Transverse colon (tissue), 4 donors: ENCODE data around the gene GABRB3. TPM values are rescaled to one million over a fixed set of nuclear protein-coding genes. Genes with fewer than 3 reads are reported as not detected.

Experiments
- DNase-seq: peaks from one replicate; pipeline ENCODE4 v3.0.0-alpha.2; 2019
- H3K27ac ChIP-seq, 4 donors: fragments of 200-600 bp; sonication (generic); 2 replicates each; pipeline ENCODE4 v1.5.1; 2016 to 2018; ENCODE audit warnings: inconsistent platforms in 4 of 4
- H3K27me3 ChIP-seq: fragments of 200-600 bp; sonication (generic); 2 replicates; pipeline ENCODE4 v1.5.1; 2017; ENCODE audit warnings: inconsistent platforms
- H3K36me3 ChIP-seq, 4 donors: fragments of 200-600 bp; sonication (generic); 2 replicates each; pipeline ENCODE4 v1.5.1; 2017 to 2019; ENCODE audit warnings: inconsistent platforms in 4 of 4
- H3K4me1 ChIP-seq, 4 donors: fragments of 200-600 bp; sonication (generic); 2 replicates each; pipeline ENCODE4 v1.5.1; 2017 to 2020; ENCODE audit warnings: inconsistent platforms in 4 of 4
- H3K4me3 ChIP-seq, 4 donors: fragments of 200-600 bp; sonication (generic); 1 replicate in 1 of 4; 2 replicates in 3 of 4; pipeline versions ENCODE4 v1.5.1 to v1.6.1; 2017 to 2019; ENCODE audit warnings: inconsistent platforms in 4 of 4
- H3K9me3 ChIP-seq, 2 donors: fragments of 200-600 bp; sonication (generic); 2 replicates each; pipeline ENCODE4 v1.5.1; 2017 to 2019; ENCODE audit warnings: inconsistent platforms in 2 of 2
- CTCF ChIP-seq, 5 experiments: fragments of 200-600 bp in 3 of 5; fragments of 450-650 bp in 2 of 5; sonication (generic) in 3 of 5; IDR thresholded peaks; 1 replicate in 2 of 5; 2 replicates in 3 of 5; pipeline ENCODE4 v1.5.1; 2016 to 2017; ENCODE audit warnings: antibody characterized with exemption in 5 of 5, inconsistent platforms in 3 of 5, mild to moderate bottlenecking in 2 of 5, moderate library complexity in 1 of 5
- EP300 ChIP-seq: sonication (generic); formaldehyde crosslinking; IDR thresholded peaks from one replicate; pipeline ENCODE4 v1.6.1; 2017; ENCODE audit warnings: antibody characterized with exemption, low read depth
- POLR2A ChIP-seq: fragments of 450-650 bp; IDR thresholded peaks from one replicate; pipeline ENCODE4 v1.6.1; 2016; ENCODE audit warnings: antibody characterized with exemption, mild to moderate bottlenecking, moderate library complexity
- POLR2AphosphoS5 ChIP-seq, 3 donors: sonication (generic); formaldehyde crosslinking; IDR thresholded peaks; one replicate each; pipeline ENCODE4 v1.6.1; 2016; ENCODE audit warnings: antibody characterized with exemption in 3 of 3
- WGBS, 2 donors: methylation state at CpG; one replicate each; pipeline ENCODE4 v1.1.5; 2018; ENCODE audit warnings: low coverage in 1 of 2; 5-methylcytosine and 5-hydroxymethylcytosine counted together
- in situ Hi-C, 4 donors: fragments of 200-750 bp; cut with MboI; loops; one replicate each; pipeline versions ENCODE4 v1.15.0 to v1.15.1; 2017; ENCODE audit warnings: low sequenced_read_pairs in 3 of 4, low pct_ligation_motif_present in 1 of 4, low pct_unique_long_range_greater_than_20kb in 1 of 4
- intact Hi-C: fragments of 100-400 bp; cut with DNase I; formaldehyde crosslinking; loops from one replicate; pipeline ENCODE4 v1.15.1; 2023; ENCODE audit warnings: low total_unique reads
- total RNA-seq, 4 donors: library from RNA; depleted of rRNA; stranded (reverse); fragments of >200 nt; gene quantifications; one replicate each; pipeline ENCODE4 v1.1.0, GENCODE V29; 2016

Gene GABRB3
- total RNA-seq, 4 donors from 2014 or later: 0.20 to 3.8 (median 1.2) TPM

- intact Hi-C loops (no loop called here), in situ Hi-C loops (no loop called here)
- no peak overlapping the region for H3K4me3 ChIP-seq
- 49 to 65% methylated on average over 7 to 11 of the region's 11 CpGs for WGBS, 2 donors
- H3K4me1 ChIP-seq: no peaks in the 10 kb centered on the region
- no peak overlapping the region for H3K27ac ChIP-seq
- H3K27me3 ChIP-seq: no peaks in the 10 kb centered on the region
- TF ChIP-seq CTCF (IDR thresholded peaks at IDR 0.05) (no peak), POLR2AphosphoS5 (IDR thresholded peaks at IDR 0.05) (no peak), POLR2A (no peak), EP300 (no peak)
- no peak for DNase-seq
- H3K9me3 ChIP-seq: peaks cover 5 to 12% of the 10 kb centered on the region in 2 donors
- H3K36me3 ChIP-seq: no peaks in the 10 kb centered on the region
These were observed 36.2 kb downstream of the GABRB3 start for GRCh38 chr15:26736502-26737248.

- peaks cover 5 to 12% of the 10 kb centered on the region in 2 donors for H3K9me3 ChIP-seq
- no peaks in the 10 kb centered on the region for H3K4me1 ChIP-seq
- H3K27ac ChIP-seq: no peak overlapping the region
- TF ChIP-seq CTCF (IDR thresholded peaks at IDR 0.05): no peak
- TF ChIP-seq POLR2A: no peak
- no peaks in the 10 kb centered on the region for H3K36me3 ChIP-seq
- in situ Hi-C loops (no loop called here), intact Hi-C loops (no loop called here)
- no peaks in the 10 kb centered on the region for H3K27me3 ChIP-seq
- no peak for DNase-seq
- no peak overlapping the region for H3K4me3 ChIP-seq
- 82 to 91% methylated on average over 5 of the region's 5 CpGs for WGBS, 2 donors
These were observed 40.9 kb downstream of the GABRB3 start for GRCh38 chr15:26731965-26732364.

- DNase-seq: no peak
- in situ Hi-C loops: no loop called here
- Histone ChIP-seq H3K4me3 (no peak overlapping the region), H3K4me1 (no peaks in the 10 kb centered on the region), H3K9me3 (peaks cover 8 to 16% of the 10 kb centered on the region in 2 donors), H3K27ac (no peak overlapping the region), H3K36me3 (no peaks in the 10 kb centered on the region), H3K27me3 (no peaks in the 10 kb centered on the region)
- intact Hi-C loops: no loop called here
- no peak for TF ChIP-seq POLR2A
- TF ChIP-seq CTCF (IDR thresholded peaks at IDR 0.05): no peak
These were observed 43.3 kb downstream of the GABRB3 start for GRCh38 chr15:26729581-26729980.

- in situ Hi-C loops: no loop called here
These were observed 43.8 kb downstream of the GABRB3 start for GRCh38 chr15:26729030-26729429.

More at GRCh38 chr15:26729030-26729429, 43.8 kb downstream of the GABRB3 start:
- no peak overlapping the region for H3K4me3 ChIP-seq
- H3K4me1 ChIP-seq: no peaks in the 10 kb centered on the region
- 66% methylated on average over 5 of the region's 5 CpGs; no CpG with 5 or more reads in 1 of the 2 donors for WGBS, 2 donors
- no peak for DNase-seq
- H3K36me3 ChIP-seq: no peaks in the 10 kb centered on the region
- TF ChIP-seq POLR2AphosphoS5 (IDR thresholded peaks at IDR 0.05): no peak
- TF ChIP-seq POLR2A: no peak
- no peak for TF ChIP-seq EP300
- no peak for TF ChIP-seq CTCF (IDR thresholded peaks at IDR 0.05)
- no peak overlapping the region for H3K27ac ChIP-seq
- peaks cover 5 to 16% of the 10 kb centered on the region in 2 donors for H3K9me3 ChIP-seq
- intact Hi-C loops: no loop called here
- H3K27me3 ChIP-seq: no peaks in the 10 kb centered on the region
